ELR (cell line): ENCODE results near the gene TSSC4.
"Not testable (repeated sequence)": the region's sequence is repeated elsewhere in the genome, so short reads cannot be mapped to it uniquely, and the experiment has no call there.

Experiments used
- DNase-seq: peaks from one replicate; pipeline ENCODE4 v3.0.0-alpha.2; 2015; ENCODE audit warnings: low read depth

Gene TSSC4

GRCh38 chr11:2400069-2400761, at the start of gene TSSC4:
Gene TSSC4 (plus strand): TSS chr11:2400750. CDS start chr11:2402634, 1,884 bp downstream.
- DNase-seq, result peak; percentile 100

DNA sequence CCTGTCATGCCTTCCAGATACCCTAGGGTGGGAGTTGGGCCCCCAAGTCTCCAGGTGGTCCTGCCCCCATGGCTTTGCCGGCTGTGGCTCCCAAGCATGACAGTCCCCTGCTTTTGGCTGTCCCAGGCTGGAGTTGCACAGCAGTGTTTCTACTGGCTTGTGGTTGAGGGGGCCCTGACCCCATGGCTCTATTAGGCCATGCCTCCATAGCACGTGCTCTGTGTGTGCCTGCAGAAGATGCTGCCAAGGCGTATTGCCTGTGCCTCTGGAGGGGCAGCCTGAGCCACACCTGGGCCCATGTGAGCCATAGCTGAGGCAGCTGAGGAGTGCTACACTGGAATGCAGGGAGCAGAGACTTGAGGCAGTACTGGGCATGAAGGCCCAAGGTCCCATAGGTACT, 48.8 kb upstream of the TSSC4 start:
- no peak for DNase-seq

DNA sequence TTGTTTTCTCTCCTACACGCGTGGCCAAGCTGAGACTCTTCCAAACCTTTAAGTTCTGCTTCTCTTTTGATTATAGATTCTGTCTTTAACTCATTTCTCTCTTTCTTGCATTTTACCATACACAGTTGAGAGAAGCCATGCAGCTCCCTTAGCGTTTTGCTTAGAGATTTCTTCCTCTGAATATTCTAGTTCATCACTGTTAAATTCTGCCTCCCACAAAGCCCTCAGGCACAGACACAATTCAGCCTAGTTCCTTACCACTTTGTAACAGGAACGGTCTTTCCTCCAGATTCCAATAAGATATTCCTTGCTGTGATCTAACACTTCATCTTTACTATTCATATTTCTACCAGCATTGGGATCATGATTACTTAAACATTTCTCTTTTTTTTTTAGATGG, 48.1 kb upstream of the TSSC4 start:
- DNase-seq, result no peak

DNA sequence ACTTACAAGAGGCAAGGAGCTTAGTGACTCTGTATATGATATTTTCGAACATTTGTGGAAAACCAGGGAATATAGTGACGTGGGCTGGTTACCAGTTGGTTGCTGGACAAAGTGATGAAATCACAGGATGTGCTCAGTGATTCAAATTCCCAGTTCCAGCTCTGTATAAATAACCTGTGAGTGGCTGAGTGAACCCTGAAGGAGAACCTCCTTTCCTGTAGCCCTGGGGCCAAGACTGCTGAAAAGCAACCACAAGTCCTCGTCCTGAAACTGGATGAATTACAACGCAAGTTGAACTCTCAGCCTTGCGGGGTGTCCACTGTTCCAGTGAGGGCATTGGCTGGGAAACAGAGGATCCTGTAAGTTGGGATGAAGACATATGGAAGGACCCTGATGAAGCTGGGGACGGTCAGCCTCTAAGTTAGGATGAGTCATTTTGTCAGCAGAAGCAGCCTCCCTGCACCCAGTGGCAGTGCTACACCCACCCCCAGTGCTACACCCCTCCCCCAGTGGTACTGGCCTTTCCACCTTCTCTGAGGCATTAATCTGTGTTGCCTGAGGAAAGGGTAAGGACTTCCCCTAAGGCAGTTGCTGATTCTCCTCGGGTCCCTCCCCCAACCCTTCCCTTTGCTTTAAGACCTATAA, 45.4 kb upstream of the TSSC4 start:
- peak; percentile 83 for DNase-seq

DNA sequence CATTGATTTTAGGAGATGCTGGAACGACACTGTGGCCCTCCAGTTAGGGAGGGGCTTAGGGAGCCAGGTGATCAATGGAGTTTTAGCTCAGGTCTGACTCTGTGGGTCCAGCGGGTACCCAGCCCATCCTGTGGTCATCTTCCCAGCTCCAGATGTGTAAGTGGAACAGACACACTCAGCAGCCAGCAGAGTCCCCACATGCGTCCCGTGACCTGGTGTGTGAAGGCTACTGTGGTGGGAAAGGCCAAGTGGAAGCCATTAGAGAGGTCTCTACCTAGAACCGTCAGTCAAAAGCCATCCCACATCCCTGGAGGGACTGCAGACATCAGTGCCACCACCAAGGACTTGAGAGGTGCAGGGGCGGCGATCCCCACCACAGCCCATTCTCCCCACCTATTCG, 43.3 kb upstream of the TSSC4 start:
- DNase-seq, result no peak

DNA sequence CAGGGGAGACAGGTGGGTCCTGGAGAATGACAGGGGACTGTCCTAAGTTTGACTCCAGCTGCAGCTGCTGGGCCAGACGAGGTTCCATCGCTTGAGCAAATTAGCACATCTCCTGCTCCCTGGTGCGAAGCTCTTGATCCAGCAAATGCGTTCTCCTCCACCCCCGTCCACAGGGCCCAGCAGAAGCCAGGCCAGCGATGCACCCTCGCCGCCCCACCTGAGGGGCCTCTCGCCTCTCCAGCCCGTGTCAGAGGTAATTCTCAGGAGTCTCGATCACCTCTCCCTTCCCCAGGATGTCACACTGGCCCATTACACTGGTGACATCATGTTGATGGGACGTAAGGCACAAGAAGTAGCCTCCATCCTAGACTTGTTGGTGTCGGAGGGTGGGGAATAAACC, 42.9 kb upstream of the TSSC4 start:
- DNase-seq, result not testable (repeated sequence)

- no peak for DNase-seq
Measured at GRCh38 chr11:2358754-2359442, 41.7 kb upstream of the TSSC4 start.

GRCh38 chr11:2359557-2359956, 41.0 kb upstream of the TSSC4 start:
- DNase-seq, result no peak

- no peak for DNase-seq
Measured at GRCh38 chr11:2360081-2360642, 40.4 kb upstream of the TSSC4 start.

DNA sequence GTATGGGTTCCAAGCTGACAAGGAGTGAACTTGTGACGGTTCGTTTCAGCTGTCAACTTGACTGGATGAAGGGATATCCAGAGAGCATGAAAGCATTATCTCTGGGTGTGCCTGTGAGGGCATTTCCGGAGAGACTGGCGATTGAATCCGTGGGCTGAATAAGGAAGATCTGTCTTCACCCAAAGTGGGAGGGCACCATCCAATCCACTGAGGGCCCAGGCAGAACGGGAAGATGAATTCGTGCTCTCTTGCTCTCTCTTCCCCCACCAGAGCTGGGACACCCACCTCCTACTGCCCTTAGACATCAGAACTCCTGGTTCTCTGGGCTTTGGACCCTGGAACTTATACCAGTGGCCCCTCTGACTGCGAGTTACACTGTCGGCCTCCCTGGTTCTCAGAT, 39.0 kb upstream of the TSSC4 start:
- DNase-seq, result no peak

- no peak for DNase-seq
Measured at GRCh38 chr11:2362414-2362813, 38.1 kb upstream of the TSSC4 start.

GRCh38 chr11:2363130-2363529, 37.4 kb upstream of the TSSC4 start:
- DNase-seq, result no peak

- DNase-seq, result no peak
Measured at GRCh38 chr11:2363577-2364370, 36.8 kb upstream of the TSSC4 start.

GRCh38 chr11:2364386-2364785, 36.2 kb upstream of the TSSC4 start:
- DNase-seq, result not testable (repeated sequence)

GRCh38 chr11:2365571-2366210, 34.9 kb upstream of the TSSC4 start:
- no peak for DNase-seq

GRCh38 chr11:2366276-2366675, 34.3 kb upstream of the TSSC4 start:
- no peak for DNase-seq

- no peak for DNase-seq
Measured at GRCh38 chr11:2366733-2367132, 33.8 kb upstream of the TSSC4 start.

DNA sequence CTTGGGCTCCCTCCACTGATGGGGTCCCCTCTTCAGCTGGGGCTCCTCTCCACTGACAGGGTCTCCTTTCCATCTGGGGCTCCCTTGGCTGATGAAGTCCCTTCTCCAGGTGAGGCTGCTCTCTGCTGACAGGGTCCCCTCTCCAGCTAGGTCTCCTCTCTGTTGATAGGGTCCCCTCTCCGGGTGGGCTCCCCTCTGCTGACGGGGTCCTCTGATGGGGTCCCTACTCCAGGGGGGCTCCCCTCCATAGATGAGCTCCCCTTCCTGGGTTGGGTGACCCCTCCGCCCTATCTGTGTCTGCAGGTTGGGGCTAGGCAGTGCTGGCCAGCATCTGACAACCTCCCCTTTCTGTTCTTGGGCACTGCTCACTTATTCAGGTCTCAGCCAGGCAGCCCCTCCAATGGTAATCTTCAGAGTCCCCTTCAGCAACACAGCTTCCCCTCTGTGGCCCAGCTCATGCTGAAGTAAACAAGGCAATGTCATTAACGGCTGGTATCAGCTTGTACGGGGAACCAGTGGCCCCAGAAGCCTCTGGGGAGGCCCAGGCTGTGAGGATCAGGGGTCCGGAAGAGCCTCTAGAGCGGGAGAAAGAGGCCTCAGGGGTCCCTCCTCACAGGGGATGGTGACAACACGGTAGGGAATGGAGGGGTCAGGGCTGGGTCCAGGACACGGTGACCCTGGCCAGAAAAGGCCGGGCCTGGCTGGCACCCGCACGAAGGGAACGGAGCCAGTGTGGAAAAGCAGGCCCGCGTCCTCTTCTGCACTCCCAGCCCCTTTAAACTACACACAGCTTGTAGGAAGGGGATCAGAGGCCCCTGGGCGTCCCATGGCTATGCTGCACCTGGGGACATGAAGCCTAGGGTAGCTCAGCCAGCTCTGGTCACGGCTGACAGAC, 33.0 kb upstream of the TSSC4 start:
- DNase-seq, result no peak

DNA sequence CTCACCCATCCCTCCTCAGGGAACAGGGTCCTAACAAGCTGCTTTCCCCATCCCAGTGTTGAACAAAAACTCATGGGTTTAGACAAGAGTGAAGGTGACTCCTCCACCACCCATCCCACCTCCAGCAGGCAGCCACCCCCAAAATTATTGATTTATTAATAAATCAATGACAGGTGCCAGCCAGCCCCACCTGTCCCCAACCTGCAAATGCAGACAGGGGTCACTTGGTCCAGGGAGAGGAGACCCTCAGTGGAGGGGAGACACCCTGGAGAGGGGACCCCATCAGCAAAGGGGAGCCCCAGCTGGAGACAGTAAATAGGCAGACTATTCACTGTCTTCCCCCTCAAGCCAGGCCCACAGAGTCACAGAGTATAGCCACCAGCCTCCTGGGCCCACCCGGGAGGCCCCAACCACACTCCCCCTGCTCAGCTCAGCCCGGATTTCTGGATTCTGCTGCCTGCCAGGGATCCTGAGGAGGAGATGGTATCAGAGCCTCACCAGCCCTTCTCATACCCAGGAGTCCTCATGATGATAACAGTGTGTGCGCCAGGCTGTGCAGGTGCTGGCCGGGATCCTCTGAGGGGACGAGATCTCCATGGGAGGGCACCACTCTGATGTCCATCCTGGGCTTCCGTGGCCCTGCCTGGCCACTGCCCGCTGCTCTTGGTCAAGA, 32.2 kb upstream of the TSSC4 start:
- DNase-seq, result no peak

DNA sequence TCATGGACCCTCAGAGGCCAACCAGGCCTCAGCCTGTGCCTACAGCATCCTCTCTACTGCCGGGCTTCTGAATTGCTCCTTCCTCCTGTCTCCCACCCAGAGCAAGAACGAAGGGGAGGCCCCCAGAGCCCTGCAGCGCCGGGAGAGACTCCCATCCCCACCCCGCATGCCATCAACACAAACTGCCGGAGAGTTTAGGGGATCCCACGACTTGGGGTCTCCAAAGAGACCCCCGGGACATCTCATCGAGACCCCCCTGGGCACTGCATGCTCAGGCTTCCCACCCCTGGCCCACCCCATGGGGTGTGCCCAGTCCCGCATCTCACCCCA, 31.7 kb upstream of the TSSC4 start:
- no peak for DNase-seq
